Fibroblast of skin of back (primary cell): Measurements from ENCODE around the gene PEAR1. TPM values are rescaled to one million over a fixed set of nuclear protein-coding genes. Genes with fewer than 3 reads are reported as not detected.

Source experiments
- DNase-seq: peaks from one replicate; pipeline ENCODE4 v3.0.0-alpha.2; 2013
- polyA plus RNA-seq, 2 experiments: library from polyadenylated mRNA; unstranded; fragments of 120-200 nt; gene quantifications; one replicate each; pipeline ENCODE4 v1.2.1, GENCODE V29; 2013; ENCODE audit not compliant: insufficient read length in 2 of 2

Gene PEAR1
- polyA plus RNA-seq (2013, experiment 1 of 2; ENCODE audit: insufficient read length): 39.0 TPM
- 36.6 TPM for polyA plus RNA-seq (2013, experiment 2 of 2; ENCODE audit: insufficient read length)

DNA sequence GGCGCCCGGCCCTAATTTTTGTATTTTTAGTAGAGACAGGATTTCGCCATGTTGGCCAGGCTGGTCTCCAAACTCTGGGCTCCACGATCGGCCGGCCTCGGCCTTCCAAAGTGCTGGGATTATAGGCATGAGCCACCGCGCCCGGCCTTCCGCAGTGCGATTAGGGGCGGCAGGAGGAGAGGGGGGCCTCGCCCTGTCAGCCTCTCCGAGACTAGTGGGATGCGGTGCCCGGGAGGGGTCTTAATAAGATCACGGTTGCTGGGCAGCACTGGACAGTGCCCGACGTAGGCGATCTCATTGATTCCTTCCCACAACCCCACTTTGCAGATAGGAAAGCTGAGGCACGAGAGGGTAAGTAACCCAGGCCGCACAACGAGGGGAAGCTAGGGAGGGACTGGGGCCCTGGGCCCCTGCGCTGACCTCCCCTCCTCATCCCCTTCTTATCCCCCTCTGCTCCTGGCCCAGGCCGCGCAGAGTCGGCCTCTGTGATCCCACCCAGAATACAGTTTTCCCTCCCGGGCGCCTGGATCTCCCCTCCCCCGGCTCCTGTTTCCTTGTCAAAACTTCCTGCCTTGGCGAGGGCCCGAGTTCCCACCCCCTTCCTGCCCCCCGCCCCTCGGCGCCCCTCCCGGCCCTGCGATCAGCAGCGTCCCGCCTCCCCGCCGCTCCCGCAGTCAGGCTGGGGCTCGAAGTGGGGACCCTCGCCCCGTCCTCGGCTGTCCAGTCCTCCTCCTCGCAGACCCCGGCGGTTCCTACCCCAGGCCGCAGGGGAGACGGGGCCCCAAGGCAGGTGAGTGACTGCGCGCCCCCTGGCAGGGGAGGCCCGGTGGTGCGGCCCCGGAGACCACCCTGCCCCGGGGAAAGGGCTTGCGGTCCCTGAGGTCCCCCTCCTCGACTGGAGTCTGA lies at the start of gene PEAR1:
TSS of gene PEAR1 (plus strand) at position 671 of the 906 bp plus-strand sequence. CDS start 10,209 bp downstream, outside the sequence.
- DNase-seq: peak; percentile 73

- DNase-seq: no peak
Observed at GRCh38 chr1:156844102-156844501, 49.4 kb upstream of the PEAR1 start.

DNA sequence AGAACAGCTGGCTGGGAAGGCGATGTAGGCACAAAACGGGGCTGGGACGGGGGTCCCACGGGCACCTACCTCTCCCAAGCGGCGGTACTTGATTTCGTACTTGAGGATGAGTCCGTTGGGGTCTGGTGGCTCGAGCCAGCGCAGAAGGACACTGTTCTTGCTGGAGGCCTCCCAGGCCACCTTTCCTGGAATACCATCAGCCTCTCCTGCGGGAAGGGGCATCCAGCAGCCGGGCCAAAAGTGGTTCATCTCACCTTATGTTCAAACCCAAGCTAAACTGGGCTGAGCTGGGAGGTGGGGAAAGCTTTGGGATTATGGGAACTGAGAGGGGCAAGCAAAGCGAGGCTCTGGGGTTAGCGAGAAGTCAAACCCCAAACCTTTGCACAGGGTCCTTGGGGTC lies 48.9 kb upstream of the PEAR1 start:
- no peak for DNase-seq

- no peak for DNase-seq
Observed at GRCh38 chr1:156845055-156845952, 48.2 kb upstream of the PEAR1 start.

DNA sequence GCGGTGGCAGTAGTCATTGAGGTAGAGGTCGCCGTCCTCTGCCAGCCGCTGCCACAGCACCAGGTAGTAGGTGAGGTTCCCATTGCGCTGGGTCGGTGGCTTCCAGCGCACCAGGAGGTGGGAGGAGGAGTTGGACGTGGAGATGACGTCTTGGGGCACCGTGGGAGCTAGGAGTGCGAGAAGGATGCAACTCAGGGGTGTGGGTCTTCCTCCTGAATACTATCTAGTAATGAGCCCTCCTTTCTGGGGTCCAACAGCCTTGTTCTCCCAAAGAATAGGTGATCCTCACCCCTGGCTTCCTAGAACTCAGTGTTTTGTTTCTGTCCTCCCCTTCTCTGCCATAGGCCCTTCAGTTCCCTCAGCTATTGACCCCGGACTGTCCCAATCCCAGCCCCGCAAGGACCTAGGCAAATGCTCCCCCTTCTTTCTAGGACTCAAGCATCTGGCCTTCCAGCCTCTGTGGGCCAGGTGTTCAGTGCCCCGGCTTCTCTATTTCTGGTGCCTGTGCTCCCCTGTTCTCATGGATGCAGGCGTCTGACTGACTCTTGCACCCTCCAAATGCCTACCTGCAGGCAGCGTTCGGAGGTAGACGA lies 47.5 kb upstream of the PEAR1 start:
- no peak for DNase-seq

DNA sequence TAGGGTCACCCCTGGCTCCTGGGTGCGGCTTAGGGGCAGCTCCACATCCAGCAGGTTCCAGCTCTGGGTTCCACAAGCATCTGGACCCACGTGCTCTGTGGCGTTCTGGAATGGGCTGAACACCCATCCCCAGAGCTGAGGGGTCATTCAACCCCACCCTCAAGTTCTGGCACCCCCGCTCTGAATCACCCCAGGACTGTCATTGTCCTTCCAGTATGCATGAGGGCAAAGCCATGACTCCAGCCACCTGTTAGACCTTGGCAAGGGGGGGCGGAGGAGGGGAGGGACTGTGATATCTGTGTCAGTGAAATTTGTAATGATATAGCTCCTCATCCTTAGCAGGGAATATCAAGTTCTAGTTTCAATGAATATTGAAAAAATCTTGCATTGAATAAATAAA lies 46.9 kb upstream of the PEAR1 start:
- DNase-seq: no peak

DNA sequence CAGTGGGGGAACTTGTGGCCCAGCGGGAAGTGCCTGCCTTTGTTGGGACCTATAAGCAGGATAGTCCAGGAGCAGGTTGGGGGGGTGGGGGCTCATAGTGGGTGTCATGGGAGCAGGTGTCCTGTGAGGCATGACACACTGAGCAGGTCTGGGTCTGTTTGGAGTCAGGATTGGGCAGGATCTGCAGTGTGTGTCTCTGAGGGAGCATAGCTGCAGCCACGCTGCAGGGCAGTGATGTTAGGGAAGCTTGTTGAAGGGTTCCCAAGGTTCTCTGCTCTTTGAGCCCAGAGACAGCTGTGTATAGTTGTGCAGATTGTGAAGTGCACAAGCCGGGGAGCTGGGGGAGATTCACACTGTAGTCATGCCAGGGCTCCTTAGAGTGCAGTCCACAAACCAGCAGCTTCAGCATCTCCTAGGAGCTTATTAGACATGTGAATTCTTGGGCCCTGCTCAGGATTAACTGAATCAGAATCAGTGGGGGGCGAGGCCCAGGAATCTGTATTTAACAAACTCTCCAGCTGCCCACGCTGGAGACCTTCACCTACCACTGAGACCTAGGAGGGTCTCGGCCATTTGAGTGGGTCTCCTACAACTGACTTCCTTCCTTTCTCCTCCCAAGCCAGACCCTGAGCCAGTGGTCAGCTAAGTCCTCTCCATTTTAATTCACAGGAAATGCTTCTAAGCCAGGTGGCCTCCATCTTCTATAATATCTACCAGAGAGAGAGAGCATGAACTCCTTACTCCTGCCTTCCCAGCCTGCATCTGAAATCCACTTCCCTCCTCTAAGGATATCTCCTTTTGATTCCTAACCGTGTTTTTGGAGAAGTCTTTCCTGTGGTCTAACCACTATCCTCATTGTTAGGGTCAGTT lies 45.7 kb upstream of the PEAR1 start:
- DNase-seq: no peak

DNA sequence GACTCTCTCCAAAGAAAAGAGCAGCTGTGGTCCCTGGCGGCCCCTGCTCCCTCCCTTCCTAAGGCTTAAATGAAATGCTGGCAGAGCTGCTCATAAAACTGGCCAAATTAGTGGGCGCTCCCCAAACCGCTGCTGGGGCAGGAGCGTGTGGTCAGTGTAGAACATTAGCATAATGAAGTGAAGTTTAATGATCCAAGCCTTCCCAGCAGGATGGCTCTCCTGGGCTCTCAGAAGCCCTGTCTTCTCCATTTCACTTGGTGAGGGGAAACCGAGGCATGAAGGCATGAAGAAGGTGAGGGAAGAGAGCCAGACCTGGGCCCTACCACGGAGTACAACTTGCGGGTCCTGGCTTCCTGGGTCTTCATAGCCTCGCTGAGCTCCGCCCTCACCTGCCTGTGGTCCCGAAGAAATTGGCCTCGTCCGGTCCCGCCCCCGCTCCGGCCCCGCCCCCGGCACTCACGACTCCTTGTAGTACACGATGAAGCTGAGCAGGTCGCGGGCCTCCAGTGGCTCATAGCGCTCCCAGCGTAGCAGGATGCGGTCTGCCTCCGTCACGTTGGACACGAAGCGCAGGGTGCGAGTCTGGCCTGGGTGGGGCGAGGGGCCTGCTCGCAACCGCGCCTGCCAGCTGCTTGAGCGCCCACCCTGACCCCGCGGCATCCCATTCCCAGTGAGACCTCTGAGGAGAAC lies 44.9 kb upstream of the PEAR1 start:
- DNase-seq: no peak

GRCh38 chr1:156849151-156849496 lies 44.4 kb upstream of the PEAR1 start:
- no peak for DNase-seq

DNA sequence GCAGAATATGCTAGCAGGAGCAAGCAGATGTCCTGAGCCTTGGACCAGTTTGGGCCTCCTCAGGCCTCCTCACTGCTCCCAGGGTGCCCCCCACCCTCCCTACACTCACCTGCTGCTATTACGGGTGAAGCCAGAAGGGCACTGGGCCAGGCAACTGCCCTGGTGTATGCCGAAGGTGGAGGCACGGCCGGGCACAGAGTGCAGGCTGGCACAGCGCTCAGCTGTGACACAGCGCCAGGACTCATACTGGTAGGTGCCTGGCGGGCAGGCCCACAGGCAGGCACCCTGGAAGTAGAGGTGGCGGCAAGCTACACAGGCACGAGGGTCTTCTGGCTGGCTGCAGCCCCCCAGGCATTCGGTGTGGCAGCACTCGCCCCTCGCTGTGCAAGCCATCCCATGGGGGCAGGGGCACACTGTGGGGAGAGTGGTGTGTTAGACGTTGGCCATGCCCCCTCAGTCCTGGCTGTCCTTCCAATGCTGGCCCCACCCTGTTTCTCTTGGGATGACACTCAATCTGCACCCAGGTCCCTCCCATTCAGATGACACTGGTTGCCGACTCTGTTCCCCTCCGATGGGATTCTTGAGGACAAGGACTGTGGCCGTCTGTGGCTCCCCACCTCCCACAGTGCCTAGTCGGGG lies 41.6 kb upstream of the PEAR1 start:
- no peak for DNase-seq

DNA sequence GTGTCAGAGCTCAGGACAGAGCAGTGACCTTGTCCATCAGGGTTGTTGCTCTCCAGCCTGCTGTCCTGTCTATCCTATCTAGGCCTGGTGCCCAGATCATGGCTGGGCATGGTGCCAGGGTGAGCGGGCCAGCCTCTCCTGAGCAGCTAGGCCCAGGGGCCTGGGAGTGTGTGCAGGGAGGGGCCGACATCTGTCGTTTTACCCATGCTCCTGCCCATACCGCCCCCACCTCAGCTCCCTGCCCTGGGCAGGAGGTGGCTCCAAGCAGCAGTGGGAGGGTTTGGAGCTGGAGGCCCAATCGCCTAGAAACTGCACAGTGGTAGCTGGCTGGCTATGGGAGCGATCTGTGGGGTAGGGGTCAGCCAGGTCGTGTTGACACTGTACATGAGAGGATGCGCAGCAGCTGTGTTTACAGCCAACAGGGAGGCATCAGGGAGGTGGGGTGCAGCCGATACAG lies 41.1 kb upstream of the PEAR1 start:
- DNase-seq: no peak

- no peak for DNase-seq
Observed at GRCh38 chr1:156853761-156854160, 39.8 kb upstream of the PEAR1 start.

GRCh38 chr1:156854634-156855033 lies 38.9 kb upstream of the PEAR1 start:
- DNase-seq: no peak

- DNase-seq: no peak
Observed at GRCh38 chr1:156856282-156856785, 37.2 kb upstream of the PEAR1 start.

- DNase-seq: no peak
Observed at GRCh38 chr1:156857532-156857931, 36.0 kb upstream of the PEAR1 start.

DNA sequence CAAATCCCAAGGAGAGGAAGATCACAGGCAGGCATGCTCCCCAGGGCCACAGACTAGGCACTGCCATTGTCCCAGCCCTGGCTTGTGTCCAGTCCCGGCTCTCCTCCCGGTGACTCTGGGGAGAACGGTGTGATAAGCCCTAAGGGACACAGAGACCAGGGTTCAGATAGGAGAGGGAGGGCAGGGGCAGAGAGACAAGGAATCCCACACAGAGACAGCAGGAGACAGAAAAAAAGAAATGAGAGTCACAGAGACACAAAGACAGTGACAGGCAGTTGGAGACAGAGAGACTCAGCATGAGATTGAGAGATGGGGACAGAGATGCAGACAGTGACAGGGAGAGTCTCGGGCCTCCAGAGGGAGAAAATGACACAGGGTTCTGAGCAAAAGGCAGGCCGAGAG lies 35.0 kb upstream of the PEAR1 start:
- DNase-seq: no peak

GRCh38 chr1:156858959-156859522 lies 34.5 kb upstream of the PEAR1 start, which contains the start of gene INSRR:
Gene INSRR, minus strand, starts transcription at chr1:156859117. Its CDS starts 496 bp downstream, at chr1:156858621.
- DNase-seq: no peak

DNA sequence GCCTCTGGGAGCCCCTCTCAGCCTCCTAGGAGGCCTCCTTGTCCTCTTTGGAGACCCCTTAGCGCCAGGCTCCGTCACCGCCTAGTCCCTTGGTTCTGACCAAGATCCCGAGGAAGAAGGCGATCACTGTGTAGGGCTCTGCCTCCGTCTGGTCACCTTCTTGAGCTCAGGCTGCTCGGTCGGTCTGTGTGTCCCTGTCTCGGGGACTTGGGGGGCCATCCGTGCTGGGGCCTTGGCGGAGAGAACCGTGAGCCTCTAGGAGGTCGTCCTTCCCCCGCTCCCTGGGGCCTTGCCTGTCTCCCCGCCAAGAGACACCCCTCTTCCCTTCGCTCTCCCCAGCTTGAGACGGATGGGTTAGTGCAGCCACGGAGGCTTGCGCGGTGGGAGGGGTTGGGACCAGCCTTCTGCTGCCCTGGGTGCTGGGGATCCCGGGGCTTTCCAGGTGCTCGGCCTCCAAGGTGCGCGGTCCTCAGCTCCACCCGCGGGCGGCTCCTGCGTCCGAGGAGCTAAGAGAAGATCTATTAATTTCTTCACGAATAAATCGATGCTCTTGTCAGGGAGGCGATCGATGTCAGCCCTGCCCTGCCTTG lies 33.9 kb upstream of the PEAR1 start:
- DNase-seq: no peak

DNA sequence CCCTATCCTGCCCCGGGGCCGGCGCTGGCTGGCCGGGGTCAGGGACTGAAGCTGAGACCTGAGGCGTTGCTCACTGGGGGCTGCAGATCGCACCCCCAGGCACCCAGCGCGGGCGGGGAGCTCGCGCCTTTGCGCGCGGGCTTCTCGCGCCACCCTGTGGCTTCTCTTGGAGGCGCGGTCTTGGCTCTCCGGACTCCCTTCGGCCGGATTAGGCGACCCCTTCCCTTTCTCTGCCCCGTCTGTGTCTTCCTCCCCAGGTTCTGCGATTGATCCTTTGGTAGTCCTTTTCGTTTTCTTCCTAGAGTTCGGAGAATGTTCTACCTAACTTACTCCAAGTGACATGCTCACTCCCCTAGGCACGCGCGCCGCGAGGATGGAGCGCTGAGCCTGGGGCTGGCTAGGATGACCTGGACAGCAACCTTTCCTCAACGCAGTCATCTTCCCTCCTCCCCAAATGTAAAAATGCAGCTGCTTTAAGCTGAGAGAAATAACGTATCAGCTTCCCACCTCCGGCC lies 33.3 kb upstream of the PEAR1 start:
- peak; percentile 46 for DNase-seq
